GM23248 (cell line): ENCODE results near the gene STX1B. TPM values are rescaled to one million over a fixed set of nuclear protein-coding genes. Genes with fewer than 3 reads are reported as not detected.

Experiments
- DNase-seq: peaks from one replicate; pipeline ENCODE4 v3.0.0-alpha.2; 2015
- H2AFZ ChIP-seq: fragments of 200-600 bp; sonication (generic); 2 replicates; pipeline ENCODE4 v1.6.1; 2016; ENCODE audit warnings: antibody characterized with exemption
- H3F3A ChIP-seq: fragments of 200-600 bp; sonication (generic); 2 replicates; pipeline ENCODE4 v1.6.1; 2016; ENCODE audit warnings: mild to moderate bottlenecking, antibody characterized with exemption, mixed run types; ENCODE audit not compliant: insufficient read depth
- H3K27ac ChIP-seq: fragments of 200-600 bp; sonication (generic); 2 replicates; pipeline ENCODE4 v1.5.1; 2016; ENCODE audit warnings: mild to moderate bottlenecking
- H3K27me3 ChIP-seq: fragments of 200-600 bp; sonication (generic); replicated peaks from 2 replicates; pipeline ENCODE4 v1.6.1; 2016; ENCODE audit warnings: mild to moderate bottlenecking; ENCODE audit not compliant: insufficient read depth
- H3K36me3 ChIP-seq: fragments of 200-600 bp; sonication (generic); 2 replicates; pipeline ENCODE4 v1.6.1; 2016; ENCODE audit warnings: low read depth, mild to moderate bottlenecking
- H3K4me1 ChIP-seq: fragments of 200-600 bp; sonication (generic); 2 replicates; pipeline ENCODE4 v1.6.1; 2016; ENCODE audit warnings: mild to moderate bottlenecking; ENCODE audit not compliant: insufficient read depth
- H3K4me2 ChIP-seq: fragments of 200-600 bp; sonication (generic); one replicate; pipeline ENCODE4 v1.6.1; 2016; ENCODE audit warnings: mild to moderate bottlenecking; ENCODE audit not compliant: unreplicated experiment
- H3K4me3 ChIP-seq: fragments of 200-600 bp; sonication (generic); 2 replicates; pipeline ENCODE4 v1.5.1; 2016; ENCODE audit warnings: mild to moderate bottlenecking
- H3K79me2 ChIP-seq: fragments of 200-600 bp; sonication (generic); 2 replicates; pipeline ENCODE4 v1.6.1; 2016; ENCODE audit warnings: mild to moderate bottlenecking; ENCODE audit not compliant: insufficient read depth
- H3K9ac ChIP-seq: fragments of 200-600 bp; sonication (generic); 2 replicates; pipeline ENCODE4 v1.6.1; 2016; ENCODE audit warnings: mild to moderate bottlenecking
- H3K9me2 ChIP-seq: fragments of 200-600 bp; sonication (generic); 2 replicates; pipeline ENCODE4 v1.6.1; 2016; ENCODE audit warnings: mixed run types, mild to moderate bottlenecking, moderate library complexity; ENCODE audit not compliant: insufficient read depth
- H3K9me3 ChIP-seq: fragments of 200-600 bp; sonication (generic); one replicate; pipeline ENCODE4 v1.6.1; 2017; ENCODE audit warnings: low read depth
- H4K20me1 ChIP-seq: fragments of 200-600 bp; sonication (generic); 2 replicates; pipeline ENCODE4 v1.6.0; 2016; ENCODE audit not compliant: insufficient read depth
- EZH2 ChIP-seq: fragments of 200-600 bp; sonication (generic); IDR thresholded peaks from 2 replicates; pipeline ENCODE4 v1.6.1; 2018; ENCODE audit warnings: antibody characterized with exemption, mild to moderate bottlenecking; ENCODE audit not compliant: insufficient read depth, poor library complexity, severe bottlenecking
- EZH2phosphoT487 ChIP-seq: fragments of 200-600 bp; sonication (generic); IDR thresholded peaks from 2 replicates; pipeline ENCODE4 v1.6.1; 2018; ENCODE audit warnings: antibody characterized with exemption, moderate library complexity, mild to moderate bottlenecking, low read depth; ENCODE audit not compliant: insufficient read depth
- WGBS, 2 experiments: methylation state at CpG; one replicate each; pipeline ENCODE4 v1.1.6; 2015 to 2017; ENCODE audit warnings: low lambda C conversion rate in 2 of 2, low coverage in 1 of 2; ENCODE audit errors: missing lambda C conversion rate in 2 of 2; 5-methylcytosine and 5-hydroxymethylcytosine counted together
- in situ Hi-C: fragments of 300-500 bp; cut with MboI; formaldehyde crosslinking; loops from 2 replicates; pipeline ENCODE4 v1.15.0; 2020
- polyA plus RNA-seq: library from polyadenylated mRNA; unstranded; fragments of >200 nt; fragmentation: Nextera tagmentation; extraction: Ambion mirVana; gene quantifications from 2 replicates; pipeline ENCODE4 v1.2.1, GENCODE V29; 2016
- total RNA-seq: library from RNA; depleted of rRNA; stranded (reverse); fragments of >200 nt; shearing (Covaris generic); gene quantifications from 2 replicates; pipeline ENCODE4 v1.2.3, GENCODE V29; 2014

STX1B gene
- total and polyA plus RNA-seq, 2 experiments from 2014 or later: 0.23 to 2.3 TPM

GRCh38 chr16:31029272-31029671 lies 18.8 kb upstream of the STX1B start:
- no peak for DNase-seq
- in situ Hi-C loops: no loop called here
- no peak for TF ChIP-seq EZH2
- no peak for TF ChIP-seq EZH2phosphoT487
- Histone ChIP-seq H3K4me3 (no peak overlapping the region), H3K9me2 (no peaks in the 10 kb centered on the region), H3K9ac (no peak overlapping the region), H4K20me1 (no peaks in the 10 kb centered on the region; the same call in 1 of the 2 replicates), H3K79me2 (peaks cover 9% of the 10 kb centered on the region), H3K27me3 (no peaks in the 10 kb centered on the region), H3K27ac (no peak overlapping the region), H3K36me3 (no peaks in the 10 kb centered on the region), H3K4me2 (no peak overlapping the region), H3K4me1 (peaks cover under 1% of the 10 kb centered on the region; the same call in 1 of the 2 replicates), H3K9me3 (no peaks in the 10 kb centered on the region), H2AFZ (no peak overlapping the region), H3F3A (peaks cover 8% of the 10 kb centered on the region)
- 80 to 83% methylated on average over 5 of the region's 5 CpGs for WGBS, 2 experiments

- Histone ChIP-seq H3K27ac (no peak overlapping the region), H3K9me3 (no peaks in the 10 kb centered on the region), H3K4me3 (no peak overlapping the region), H4K20me1 (no peaks in the 10 kb centered on the region), H3K9ac (no peak overlapping the region), H3K36me3 (no peaks in the 10 kb centered on the region), H3F3A (no peaks in the 10 kb centered on the region), H3K9me2 (no peaks in the 10 kb centered on the region), H3K27me3 (no peaks in the 10 kb centered on the region), H3K4me2 (no peak overlapping the region), H3K79me2 (no peaks in the 10 kb centered on the region), H2AFZ (no peak overlapping the region; the same call in 1 of the 2 replicates), H3K4me1 (no peaks in the 10 kb centered on the region)
- in situ Hi-C loops: no loop called here
- WGBS, 2 experiments: 83 to 85% methylated on average over 5 of the region's 5 CpGs
- TF ChIP-seq EZH2phosphoT487 (no peak), EZH2 (no peak)
- no peak for DNase-seq
These were observed 14.9 kb upstream of the STX1B start for GRCh38 chr16:31025339-31025738.

- H2AFZ ChIP-seq: no peak overlapping the region
- no peak overlapping the region for H3K4me2 ChIP-seq
- no peaks in the 10 kb centered on the region for H3K27me3 ChIP-seq
- TF ChIP-seq EZH2phosphoT487 (no peak), EZH2 (no peak)
- H3K9me3 ChIP-seq: no peaks in the 10 kb centered on the region
- H3K79me2 ChIP-seq: no peaks in the 10 kb centered on the region
- no peaks in the 10 kb centered on the region for H3K4me1 ChIP-seq
- H3K9ac ChIP-seq: no peak overlapping the region
- no peaks in the 10 kb centered on the region for H3K9me2 ChIP-seq
- H3F3A ChIP-seq: no peaks in the 10 kb centered on the region
- no peak overlapping the region for H3K27ac ChIP-seq
- WGBS, 2 experiments: 73 to 75% methylated on average over 6 of the region's 6 CpGs
- no peaks in the 10 kb centered on the region for H4K20me1 ChIP-seq
- in situ Hi-C loops: no loop called here
- H3K4me3 ChIP-seq: no peak overlapping the region
- H3K36me3 ChIP-seq: no peaks in the 10 kb centered on the region
- no peak for DNase-seq
These were observed 13.3 kb upstream of the STX1B start for GRCh38 chr16:31023627-31024226.

- H4K20me1 ChIP-seq: no peaks in the 10 kb centered on the region
- H3K4me3 ChIP-seq: no peak overlapping the region
- H3K4me1 ChIP-seq: no peaks in the 10 kb centered on the region
- H3K79me2 ChIP-seq: no peaks in the 10 kb centered on the region
- H3K36me3 ChIP-seq: no peaks in the 10 kb centered on the region
- in situ Hi-C loops: no loop called here
- DNase-seq: no peak
- no peak overlapping the region for H3K4me2 ChIP-seq
- no peak overlapping the region for H3K9ac ChIP-seq
- H3K27me3 ChIP-seq: no peaks in the 10 kb centered on the region
- no peaks in the 10 kb centered on the region for H3F3A ChIP-seq
- TF ChIP-seq EZH2 (no peak), EZH2phosphoT487 (no peak)
- WGBS, 2 experiments: 91 to 95% methylated on average over 4 of the region's 4 CpGs
- no peaks in the 10 kb centered on the region for H3K9me2 ChIP-seq
- no peak overlapping the region for H2AFZ ChIP-seq
- no peaks in the 10 kb centered on the region for H3K9me3 ChIP-seq
- no peak overlapping the region for H3K27ac ChIP-seq
These were observed 12.8 kb upstream of the STX1B start for GRCh38 chr16:31023252-31023602.
